OCI-M1 (cell line): Measurements from ENCODE around the gene EDIL3.
A peak's percentile ranks its signal among the peaks of the same experiment; 100 is the strongest.
"Not testable (repeated sequence)": the region's sequence is repeated elsewhere in the genome, so short reads cannot be mapped to it uniquely, and the experiment has no call there.

Experiments used
- DNase-seq: peaks from one replicate; lab custom pipeline; 2025; lab: John Stamatoyannopoulos, UW

Gene EDIL3

DNA sequence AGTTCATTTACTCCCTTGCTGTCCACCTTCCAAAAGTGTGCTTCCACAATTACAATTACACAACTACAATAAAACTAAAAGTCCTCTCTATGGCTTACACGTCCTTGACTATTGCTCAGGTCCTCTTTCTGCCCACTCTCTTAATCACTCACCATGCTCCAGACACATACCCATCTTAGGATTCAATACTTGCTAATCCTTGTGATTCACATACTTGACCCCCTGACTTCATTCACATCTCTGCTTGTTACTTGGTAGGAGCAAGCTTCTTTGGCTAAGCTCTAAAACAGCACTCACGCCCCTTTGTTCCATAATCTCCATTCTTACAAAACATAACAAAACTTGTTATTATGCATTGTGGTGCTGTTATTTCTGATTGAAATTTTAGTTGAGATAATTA is 215.8 kb downstream of the EDIL3 start:
- no peak for DNase-seq

DNA sequence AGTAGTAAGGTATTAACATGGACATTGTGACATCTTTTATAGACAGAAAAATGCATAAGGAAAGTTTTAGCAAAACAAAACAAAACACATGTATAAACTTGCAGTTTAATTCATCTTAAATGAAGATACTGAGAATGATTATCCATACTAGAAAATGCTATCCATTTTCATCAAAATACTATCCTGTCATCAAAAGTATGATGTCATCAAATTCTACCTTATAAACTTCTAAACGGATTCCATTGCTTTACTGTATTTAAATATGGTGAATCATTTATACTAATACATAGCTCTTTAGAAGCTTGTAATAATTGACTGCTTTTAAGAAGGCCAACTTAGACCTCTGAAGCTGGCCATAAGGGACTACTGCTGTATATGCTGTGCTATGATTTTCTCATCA is 221.0 kb downstream of the EDIL3 start:
- DNase-seq = no peak

DNA sequence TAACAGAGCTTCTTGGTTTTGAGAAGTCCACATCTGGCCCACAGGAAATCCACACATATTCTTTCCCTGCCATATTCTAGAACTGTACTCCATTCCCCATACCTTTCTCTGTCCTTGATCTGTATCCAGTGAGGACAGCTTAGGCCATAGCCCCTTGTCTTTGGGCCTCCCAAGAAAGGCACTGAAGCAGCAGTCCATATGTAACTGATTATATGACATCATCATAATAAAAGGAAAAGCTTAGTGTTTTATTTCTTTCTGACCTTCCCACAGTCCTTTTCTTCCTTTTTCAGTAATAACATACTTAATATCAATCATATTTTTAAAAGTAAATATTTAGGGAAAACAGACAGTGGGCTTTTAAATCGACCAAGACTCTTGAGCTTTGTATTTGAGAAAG is 222.0 kb downstream of the EDIL3 start:
- no peak for DNase-seq

DNA sequence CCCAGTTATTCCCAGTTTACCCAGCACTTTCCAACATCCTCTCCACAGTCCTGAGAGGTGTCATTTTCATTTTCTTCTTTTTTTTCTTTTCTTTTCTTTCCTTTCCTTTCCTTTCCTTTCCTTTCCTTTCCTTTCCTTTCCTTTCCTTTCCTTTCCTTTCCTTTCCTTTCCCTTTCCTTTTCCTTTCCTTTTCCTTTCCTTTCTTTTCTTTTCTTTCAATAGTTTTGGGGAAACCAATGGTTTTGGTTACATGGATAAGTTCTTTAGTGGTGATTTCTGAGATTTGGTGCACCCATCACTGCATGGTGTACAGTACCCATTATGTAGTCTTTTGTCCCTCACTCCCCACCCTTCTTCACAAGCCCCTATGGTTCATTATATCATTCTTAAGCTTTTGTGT is 224.0 kb downstream of the EDIL3 start:
- not testable (repeated sequence) for DNase-seq

DNA sequence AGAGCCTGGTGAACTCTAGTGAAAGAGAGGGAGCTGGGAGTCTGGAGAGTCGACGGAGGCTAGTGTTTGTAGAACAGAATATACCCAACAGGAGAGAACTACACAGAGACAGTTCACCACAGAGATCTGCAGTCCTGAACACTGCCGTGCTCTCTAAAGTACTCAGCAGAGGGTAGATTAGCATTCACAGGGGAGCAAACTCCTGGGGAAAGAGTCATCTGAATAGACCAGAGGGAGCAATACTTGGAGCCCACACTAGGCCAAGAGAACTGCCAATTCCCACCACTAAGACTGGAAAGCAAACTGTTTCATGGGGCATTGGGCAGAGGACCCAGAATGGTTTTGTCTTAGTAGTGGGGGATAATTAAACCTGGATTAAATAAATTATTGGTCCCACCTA is 235.6 kb downstream of the EDIL3 start:
- DNase-seq = no peak

DNA sequence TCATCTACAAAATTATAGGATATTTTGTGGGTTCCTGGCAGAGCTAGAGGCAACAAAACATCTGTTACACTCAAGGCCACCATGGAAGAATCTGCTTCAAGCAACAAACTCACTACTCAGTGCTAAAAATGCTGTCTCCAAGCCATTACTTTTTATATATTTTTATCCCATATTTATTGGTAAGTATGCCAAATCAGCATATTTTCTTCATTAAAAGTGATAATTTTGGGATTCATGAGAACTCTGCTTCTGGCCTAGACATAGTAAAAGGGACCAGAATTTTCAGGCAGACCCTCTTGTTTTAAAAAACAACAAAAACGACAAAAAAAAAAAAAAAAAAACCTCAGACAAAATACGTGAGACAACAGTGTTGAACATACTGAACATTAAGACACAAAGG is 236.0 kb downstream of the EDIL3 start:
- DNase-seq = no peak

DNA sequence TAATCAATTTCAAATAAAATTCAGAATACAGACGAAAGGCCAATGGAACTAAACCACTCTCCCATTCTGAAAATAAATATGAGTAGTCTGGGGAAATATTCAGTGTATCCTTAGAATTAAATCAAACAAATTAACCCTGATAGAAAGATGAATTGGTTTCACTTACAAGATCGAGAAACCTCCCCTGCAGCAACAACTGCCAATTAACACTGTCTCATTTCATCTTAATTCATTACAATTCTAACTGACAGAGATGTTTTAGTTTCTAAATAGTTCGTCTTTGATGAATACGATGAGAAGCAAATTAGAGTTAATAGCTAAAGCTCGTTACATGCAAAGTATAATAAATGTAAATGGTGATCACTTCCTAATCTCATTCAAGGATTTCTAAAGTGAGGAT is 247.1 kb downstream of the EDIL3 start:
- DNase-seq = no peak

DNA sequence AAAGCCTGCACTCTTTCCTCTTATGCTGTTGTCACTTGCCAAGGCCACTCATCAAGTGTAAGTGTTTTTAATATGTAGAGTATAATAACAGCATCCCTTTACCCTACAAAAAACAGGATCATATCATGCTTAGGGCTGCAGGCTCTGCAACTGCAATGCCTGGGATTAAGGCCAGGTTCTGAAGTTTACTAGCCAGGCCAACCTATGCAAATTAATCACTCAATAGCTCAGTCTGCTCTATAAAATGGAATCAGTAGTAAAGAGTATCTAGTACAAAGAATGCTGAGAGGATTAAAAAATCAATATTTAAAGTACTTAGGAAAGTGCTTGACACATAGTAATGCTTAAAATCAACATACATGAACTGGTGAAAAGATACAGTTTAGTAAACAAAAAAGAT is 253.3 kb downstream of the EDIL3 start:
- no peak for DNase-seq

DNA sequence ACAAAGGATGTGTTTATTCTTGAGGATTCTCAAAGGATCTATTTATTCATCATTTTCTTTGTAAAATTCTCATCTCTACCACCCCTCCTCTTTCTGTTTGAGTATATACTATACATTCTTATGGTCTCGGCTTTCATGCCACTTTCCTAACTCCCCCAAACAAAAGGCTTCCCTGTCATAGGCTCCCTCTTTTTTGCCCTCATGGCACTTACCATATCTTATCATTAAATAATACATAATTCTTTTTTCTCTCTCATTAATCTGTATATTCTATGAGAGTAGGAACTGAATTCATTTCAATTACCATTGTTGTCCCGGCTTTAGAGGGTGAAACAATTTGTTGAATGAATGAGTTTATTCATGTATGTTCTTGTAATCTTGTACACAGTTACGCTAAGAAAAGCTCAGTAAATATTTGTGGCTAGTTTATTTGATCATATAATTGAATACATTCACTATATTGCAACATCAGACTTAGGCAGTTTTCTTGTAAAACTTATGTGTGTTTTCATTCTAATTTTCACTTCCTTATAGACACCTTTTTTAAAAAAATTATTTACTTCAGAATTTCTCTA is 254.6 kb downstream of the EDIL3 start:
- no peak for DNase-seq

DNA sequence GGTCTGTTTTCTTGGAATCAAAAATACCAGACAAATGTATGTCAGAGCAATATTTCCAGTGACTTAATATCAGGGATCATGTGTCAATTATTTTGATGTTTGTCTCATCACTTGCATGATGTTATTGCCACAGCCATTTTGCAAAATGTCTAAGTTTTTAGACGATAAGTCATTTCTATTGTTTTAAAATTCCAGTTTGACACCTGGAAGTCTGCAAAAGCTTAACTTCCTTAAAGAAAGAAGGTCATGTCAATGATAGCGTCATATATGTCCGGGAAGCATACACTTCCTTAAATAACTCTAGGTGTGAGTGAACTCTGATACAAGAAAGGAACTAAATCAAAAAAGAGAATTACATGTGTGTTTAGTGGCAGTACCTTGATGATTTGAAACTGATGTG is 259.5 kb downstream of the EDIL3 start:
- DNase-seq = no peak

DNA sequence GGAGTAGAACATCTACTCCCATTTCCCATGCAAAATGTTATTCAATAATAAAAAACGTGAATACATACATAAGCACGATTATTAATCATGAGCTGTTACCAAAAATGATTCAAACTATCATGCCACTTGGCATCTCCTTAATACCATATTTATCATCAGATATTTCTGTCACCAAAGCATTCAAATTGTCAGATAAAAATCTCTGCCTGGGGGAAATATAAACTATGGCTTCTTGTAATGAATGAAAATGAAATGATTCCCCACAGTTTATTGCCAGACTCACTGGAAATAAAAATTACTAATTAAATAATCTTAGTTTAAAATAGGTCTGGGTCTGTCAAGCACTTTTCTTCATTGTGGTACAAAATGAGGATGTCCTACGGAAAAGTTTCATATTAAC is 265.4 kb downstream of the EDIL3 start:
- DNase-seq = no peak

DNA sequence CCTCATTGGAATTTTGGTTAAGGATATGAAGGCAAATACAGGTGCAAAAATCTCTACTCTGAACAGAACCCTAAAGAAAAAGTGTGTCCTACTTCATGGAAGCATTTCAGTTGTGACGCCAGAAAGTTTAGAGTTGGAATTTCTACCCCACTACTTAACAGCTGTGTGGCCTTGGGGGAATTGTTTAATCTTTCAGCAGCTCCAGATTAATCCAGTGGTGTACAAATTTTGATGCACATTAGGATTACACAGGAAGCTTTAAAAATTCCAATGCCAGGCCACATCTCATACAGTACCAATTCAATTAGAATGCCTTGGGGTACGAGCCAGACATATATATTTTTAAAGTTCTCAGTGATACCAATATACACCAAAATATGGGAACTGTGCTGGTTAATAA is 266.1 kb downstream of the EDIL3 start:
- no peak for DNase-seq

DNA sequence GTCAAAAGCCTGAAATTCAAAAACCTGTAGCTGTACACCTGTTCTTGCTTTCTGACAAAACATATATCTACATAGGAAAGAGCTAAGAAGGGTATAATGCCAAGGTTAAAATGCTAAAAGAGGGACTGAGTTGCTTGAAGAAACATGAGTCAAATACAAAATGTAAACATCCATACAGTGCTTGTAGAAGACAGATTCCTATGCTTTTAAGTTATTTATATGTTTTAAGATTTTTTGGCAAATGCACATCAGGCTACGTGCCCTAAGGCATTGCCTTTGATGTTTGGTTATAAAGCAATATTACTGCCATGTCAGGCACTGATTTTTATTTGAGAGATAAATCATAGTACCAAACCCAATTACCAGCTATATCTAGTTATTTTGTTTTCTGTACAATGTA is 269.0 kb downstream of the EDIL3 start:
- DNase-seq = no peak

DNA sequence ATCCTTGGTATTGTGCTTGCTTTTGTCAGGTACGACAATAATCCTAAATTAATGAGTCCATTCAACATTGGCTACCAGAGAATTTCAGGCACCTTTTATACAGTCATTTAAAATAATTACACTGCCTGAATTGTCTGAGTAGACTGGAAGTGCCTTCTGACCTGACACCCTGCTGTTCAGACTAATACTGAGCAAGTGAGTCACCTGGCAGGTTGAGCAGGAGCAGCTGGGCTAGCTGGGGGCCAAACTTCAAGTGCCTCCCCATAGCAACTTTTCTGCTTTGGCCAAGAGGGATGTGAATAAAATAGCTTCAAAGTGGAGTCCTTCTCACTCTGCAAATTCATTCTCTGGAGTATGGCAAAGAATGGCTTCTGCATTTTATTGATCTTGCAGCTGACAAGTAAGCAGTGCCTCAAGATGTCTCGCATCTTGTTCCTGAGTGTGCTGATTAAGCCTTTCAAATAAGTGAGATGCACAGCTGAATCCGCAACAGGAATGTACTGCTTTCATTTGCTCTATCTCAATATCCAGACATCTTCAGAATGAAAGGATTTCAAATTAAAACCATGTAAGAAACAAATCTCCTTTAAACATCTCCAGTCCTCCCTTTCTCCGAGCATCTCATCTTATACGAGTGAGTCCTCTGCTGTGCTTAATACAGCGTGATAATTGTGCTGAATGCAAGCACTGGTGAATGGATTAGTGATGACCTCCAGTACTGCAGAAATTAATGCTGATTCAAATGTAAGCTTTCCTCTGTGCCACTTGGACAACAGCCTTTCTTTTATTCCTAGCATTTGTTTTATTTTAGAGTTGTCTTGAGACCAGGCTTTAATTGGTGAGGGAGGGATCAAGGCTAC is 271.2 kb downstream of the EDIL3 start:
- DNase-seq = no peak

DNA sequence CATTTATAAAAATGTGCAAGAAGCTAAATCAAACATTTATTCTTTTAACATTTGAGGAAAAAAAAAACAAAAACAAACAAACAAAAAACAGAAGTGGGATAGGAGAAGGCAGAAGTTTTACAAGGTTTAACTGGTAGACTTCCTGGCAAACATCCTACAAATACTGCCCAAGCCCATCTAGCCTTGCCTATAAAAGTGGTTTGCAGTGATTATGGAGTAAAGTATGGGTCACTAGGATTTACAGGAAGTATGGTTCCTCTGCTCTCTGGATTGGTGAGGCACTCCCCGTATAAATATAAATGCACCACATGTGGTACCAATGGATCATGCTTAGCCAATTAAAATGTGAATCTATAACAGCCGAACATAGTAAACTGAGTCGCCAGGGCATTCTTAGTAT is 291.9 kb downstream of the EDIL3 start:
- DNase-seq = no peak

DNA sequence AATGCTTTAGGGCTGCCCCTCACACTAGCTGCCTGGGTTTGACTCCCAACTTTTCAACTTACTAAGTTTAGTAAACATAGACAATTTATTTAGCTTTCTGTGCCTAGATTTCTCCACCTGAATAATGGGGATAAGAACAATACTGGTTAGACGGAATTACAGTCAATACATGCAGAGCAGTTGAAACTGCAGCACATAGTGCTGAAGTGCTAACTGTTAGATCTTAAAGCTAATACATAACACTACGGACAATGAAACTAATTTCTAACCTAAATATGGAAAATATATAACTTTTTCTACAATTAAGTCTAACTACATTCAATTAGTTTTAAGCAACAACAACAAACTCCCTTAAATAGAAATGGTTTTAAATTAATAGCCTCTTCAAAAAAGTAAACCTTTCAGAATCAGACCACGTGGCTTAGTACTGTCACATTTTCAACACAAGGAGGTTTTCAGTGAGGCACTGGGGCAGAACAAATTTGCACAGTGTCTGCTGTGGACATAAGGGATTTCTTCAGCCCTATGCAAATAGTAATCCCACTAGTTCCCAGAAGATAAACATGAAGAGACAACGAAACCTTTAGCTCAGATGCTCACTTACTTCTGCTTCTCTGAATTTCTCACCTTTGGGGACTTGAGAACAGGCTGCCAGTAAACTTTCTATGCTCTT is 293.4 kb downstream of the EDIL3 start:
- no peak for DNase-seq

DNA sequence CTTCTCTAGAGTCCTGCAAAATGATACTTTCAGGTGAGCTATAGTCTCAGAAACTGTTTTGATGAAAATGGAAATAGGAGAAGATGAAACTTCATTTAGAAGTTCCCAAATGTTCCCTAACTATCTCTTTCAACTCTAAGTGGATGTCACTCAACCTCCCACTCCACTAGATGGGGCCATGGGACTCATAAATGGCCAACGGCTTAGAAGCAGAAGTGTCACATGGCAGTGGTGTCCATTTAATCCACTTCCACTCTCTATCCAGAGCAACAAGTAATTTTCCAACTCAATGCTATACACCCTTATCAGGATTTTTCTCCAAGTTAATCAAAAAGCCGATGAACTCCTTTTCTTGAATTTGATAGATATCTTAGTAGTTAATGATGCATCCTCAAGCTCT is 295.7 kb downstream of the EDIL3 start:
- DNase-seq = peak; percentile 78

DNA sequence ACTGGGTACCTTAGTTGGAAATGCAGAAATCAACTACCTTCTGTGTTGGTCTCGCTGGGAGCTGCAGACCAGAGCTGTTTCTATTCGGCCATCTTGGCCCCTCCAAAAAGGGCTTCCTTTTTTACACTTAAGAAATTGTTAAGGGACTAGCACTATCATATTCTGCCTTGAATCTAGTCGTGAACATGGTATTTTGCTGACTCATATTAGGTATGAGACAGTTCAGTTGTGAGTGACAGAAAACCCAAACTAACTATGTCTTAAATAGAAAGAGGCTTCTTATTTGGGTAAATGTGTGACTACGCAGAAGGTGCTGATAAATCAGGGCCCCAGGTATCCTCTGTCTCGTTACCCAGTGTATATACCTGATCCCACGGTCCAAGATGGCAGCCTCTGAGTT is 298.2 kb downstream of the EDIL3 start:
- no peak for DNase-seq

DNA sequence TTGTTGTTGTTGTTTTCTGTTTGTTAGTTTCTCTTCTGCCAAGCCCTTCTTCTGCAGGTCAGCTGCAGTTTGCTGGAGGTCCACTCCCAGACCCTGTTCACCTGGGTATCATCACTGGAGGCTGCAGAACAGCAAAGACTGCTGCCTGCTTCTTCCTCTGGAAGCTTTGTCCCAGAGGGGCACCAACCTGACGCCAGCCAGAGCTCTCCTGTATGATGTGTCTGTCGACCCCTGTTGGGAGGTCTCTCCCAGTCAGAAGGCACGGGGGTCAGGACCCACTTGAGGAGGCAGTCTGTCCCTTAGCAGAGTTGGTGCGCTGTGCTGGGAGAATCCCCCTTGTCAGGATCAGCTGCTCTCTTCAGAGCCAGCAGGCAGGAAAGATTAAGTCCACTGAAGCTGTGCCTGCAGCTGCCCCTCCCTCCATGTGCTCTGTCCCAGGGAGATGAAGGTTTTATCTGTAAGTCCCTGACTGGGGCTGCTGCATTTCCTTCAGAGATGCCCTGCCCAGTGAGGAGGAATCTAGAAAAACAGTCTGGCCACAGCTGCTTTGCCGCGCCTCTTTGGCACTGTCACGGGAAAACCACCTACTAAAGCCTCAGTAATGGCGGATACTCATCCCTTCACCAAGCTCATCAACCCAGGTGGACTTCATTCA is 299.2 kb downstream of the EDIL3 start:
- DNase-seq = peak; percentile 10

DNA sequence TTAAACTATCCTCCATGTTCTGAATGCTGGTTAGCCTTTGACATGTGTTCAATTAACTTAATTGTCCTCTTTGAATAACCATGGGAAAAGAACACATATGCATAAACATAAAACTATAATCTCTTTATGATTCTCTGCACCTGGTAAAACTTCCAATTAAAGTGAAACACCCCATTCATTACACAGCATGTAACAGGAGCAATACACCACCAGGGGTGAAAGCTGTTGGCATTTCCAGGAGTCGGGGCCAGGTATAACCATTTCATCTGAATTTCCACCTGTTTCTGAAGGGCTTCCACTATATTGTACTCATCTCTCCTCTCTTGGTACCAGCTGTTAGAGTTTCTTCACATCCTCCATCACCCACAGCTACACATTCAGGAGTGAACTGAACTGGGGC is 303.8 kb downstream of the EDIL3 start:
- no peak for DNase-seq

DNA sequence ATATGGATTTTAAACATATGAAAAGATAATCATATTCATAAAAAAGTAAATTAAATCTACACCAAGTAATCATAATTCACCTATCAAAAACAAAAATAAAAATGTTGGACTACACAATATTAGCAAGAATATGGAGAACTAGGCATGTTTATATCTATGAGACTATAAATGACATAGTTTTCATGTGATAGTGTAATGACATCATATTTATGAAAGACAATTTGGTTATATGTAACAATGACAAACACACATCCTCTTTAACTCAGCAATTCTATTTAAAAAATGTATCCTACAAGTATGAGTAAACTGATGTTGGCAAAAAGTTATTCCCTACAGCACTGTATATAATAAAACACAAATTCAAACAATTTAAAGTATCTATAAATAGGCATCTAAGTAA is 312.3 kb downstream of the EDIL3 start:
- DNase-seq = no peak

DNA sequence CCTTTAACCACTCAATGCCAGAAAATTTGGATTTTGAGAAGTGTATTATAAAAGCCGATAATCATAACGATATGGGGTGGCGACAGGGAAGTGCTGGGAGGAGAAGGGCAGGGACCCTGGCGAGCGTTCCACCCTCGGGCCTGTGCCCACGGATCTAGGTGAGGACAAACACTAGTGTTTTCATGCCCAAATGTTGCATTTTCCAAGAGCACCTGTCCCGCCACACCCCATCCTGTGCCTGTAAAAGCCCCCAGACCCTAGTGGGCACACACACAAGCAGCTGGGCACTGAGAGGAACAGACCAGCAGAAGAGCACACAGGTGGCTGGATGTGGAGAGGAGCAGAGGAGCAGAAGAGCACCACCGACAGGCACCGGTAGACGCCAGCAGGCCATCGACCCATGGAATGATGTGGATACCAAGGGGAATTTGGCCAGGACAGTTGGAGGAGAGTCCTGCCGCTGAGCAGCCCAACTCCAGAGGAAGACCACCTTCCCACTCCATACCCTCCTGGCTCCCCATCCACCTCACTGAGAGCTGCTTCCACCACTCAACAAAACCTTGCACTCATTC is 315.0 kb downstream of the EDIL3 start:
- no peak for DNase-seq

DNA sequence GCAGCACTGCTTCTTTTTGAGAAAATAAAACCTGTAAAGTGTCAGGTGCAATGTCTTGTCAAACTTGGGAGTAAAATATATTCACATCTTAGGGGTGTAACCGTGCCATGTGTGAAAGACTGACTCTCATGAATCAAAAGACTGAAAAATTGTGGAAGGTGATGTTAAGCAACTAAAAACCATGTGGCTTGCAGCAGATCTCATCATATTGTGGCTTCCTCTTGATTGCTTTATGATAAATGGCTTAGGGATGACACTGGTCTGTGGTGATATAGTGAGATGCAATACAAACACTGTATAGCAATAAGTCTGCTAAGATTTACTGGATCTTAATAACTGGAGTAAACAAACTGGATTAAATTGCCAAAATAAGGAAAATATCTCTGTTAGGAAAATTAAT is 321.6 kb downstream of the EDIL3 start:
- no peak for DNase-seq
